ENCODE results near the gene MMEL1.
"Not testable (repeated sequence)": the region's sequence is repeated elsewhere in the genome, so short reads cannot be mapped to it uniquely, and the experiment has no call there.

MMEL1 gene

GRCh38 chr1:2574350-2574749, 58.5 kb downstream of the MMEL1 start:
- H3K27me3 Mint-ChIP-seq, result no peaks in the 10 kb centered on the region
- no peak overlapping the region for H3K27ac Mint-ChIP-seq
- peaks cover 11% of the 10 kb centered on the region for H3K36me3 Mint-ChIP-seq (ENCODE audit: low read depth)
- DNase-seq (no peak), ATAC-seq (no peak)
- H3K4me3 Mint-ChIP-seq, result no peak overlapping the region
- H3K9me3 Mint-ChIP-seq, result peaks cover 20% of the 10 kb centered on the region
- H3K4me1 Mint-ChIP-seq, result peaks cover 48% of the 10 kb centered on the region

DNA sequence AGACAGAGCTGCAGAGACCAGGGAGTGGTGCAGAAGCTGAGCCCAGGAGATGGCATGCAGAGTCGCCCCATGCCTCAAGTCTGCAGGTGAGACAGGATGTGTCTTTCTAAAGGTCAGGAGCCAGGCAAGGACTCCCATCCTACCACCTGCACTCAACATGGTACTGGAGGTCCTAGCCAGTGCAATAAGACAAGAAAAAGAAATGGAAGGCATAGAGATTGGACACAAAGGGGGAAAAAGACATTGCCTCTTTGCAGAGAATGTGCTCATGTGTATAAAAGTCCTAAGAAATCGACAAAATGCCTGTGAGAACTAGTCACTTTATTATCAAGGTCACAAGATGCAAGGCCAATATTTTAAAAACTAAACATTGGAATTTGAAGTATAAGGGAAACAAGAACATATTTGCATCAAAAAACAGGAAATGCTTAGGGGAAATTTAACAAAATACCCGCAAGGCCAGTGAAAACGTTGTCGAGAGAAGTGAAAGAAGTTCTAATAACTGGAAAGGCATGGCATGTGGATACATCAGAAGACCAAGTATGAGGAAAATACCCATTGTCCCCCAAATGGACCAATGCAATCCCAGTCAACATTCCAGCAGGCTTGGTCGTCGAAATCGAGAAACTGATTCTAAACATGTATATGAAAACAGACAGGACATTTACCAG, 59.4 kb downstream of the MMEL1 start:
- DNase-seq, result no peak
- H3K4me3 Mint-ChIP-seq, result no peak overlapping the region
- peaks cover 40% of the 10 kb centered on the region for H3K4me1 Mint-ChIP-seq
- no peak for ATAC-seq
- no peak overlapping the region for H3K27ac Mint-ChIP-seq
- H3K27me3 Mint-ChIP-seq, result no peaks in the 10 kb centered on the region
- peaks cover 9% of the 10 kb centered on the region for H3K36me3 Mint-ChIP-seq (ENCODE audit: low read depth)
- H3K9me3 Mint-ChIP-seq, result peaks cover 20% of the 10 kb centered on the region

DNA sequence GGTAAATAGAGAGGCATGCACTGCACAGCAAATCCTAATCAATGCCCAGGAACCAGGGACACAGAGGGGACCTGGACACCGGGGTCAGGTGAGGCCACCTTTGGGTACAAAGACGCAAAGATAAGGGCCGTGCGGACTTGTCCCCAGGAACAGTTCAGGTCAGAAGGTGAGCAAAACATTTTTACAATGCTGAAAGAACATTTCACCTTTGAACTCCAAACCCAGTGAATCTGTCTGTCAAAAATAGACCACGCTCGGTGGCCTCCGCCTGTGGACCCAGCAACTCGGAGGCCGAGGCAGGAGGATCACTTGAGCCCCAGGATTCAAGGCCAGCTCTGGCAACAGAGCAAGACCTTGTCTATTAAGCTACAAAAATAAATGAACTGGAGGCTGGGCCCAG, 61.5 kb downstream of the MMEL1 start:
- Mint-ChIP-seq H3K36me3 (ENCODE audit: low read depth) (peaks cover 9% of the 10 kb centered on the region), H3K27me3 (no peaks in the 10 kb centered on the region), H3K27ac (no peak overlapping the region), H3K4me3 (no peak overlapping the region), H3K9me3 (peaks cover 20% of the 10 kb centered on the region), H3K4me1 (peaks cover 22% of the 10 kb centered on the region)
- no peak for DNase-seq
- no peak for ATAC-seq

- H3K4me1 Mint-ChIP-seq, result peaks cover 17% of the 10 kb centered on the region
- ATAC-seq, result no peak
- peaks cover 9% of the 10 kb centered on the region for H3K36me3 Mint-ChIP-seq (ENCODE audit: low read depth)
- no peak for DNase-seq
- H3K4me3 Mint-ChIP-seq, result no peak overlapping the region
- H3K27me3 Mint-ChIP-seq, result no peaks in the 10 kb centered on the region
- H3K27ac Mint-ChIP-seq, result no peak overlapping the region
- peaks cover 20% of the 10 kb centered on the region for H3K9me3 Mint-ChIP-seq
Measured at GRCh38 chr1:2570332-2570731, 62.5 kb downstream of the MMEL1 start.

DNA sequence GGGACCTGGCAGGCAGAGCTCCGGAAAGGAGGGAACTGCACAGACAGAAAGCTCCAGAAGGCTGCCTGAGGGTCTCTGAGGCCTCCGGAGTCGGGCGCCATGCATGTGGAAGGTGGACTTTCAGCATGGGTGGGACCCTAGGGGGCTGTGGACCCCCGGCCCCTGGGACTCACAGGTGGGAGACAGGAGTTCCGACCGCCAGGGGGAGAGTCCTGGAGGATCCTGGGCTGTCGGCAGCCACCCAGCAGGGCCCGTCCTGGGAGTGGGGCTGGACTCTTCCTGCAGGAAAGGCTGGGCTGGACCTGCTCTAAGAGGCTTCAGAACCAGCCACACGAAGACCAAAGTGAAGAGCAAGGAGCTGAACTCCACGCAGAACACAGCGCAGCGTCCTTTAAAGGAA, 63.1 kb downstream of the MMEL1 start:
- H3K36me3 Mint-ChIP-seq (ENCODE audit: low read depth); H3K4me3 Mint-ChIP-seq; ATAC-seq; DNase-seq; H3K27ac Mint-ChIP-seq; H3K27me3 Mint-ChIP-seq: not testable (repeated sequence)
- peaks cover 17% of the 10 kb centered on the region for H3K4me1 Mint-ChIP-seq
- peaks cover 20% of the 10 kb centered on the region for H3K9me3 Mint-ChIP-seq

DNA sequence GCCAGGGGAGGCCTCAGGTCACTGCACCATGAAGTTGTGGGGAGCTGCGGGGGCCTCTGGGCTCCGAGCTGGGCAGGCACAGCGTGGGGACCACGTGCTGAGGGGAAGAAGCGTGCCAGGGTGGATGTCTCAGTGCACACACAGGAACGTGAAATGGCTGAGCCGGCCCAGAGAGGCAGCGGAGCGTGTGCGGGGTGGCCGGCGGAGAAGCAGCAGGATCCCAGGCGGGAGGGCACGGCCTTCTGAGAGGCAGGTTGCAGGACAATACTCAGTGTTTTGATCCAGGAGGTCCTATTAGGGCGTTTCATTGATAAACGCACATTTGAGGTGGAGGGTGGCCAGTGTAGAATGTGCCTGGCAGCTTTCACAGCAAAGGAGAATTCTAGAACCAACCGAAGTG, 63.8 kb downstream of the MMEL1 start:
- no peak for ATAC-seq
- peaks cover 13% of the 10 kb centered on the region for H3K4me1 Mint-ChIP-seq
- H3K27me3 Mint-ChIP-seq, result no peaks in the 10 kb centered on the region
- H3K27ac Mint-ChIP-seq, result no peak overlapping the region
- no peak overlapping the region for H3K4me3 Mint-ChIP-seq
- peaks cover 17% of the 10 kb centered on the region for H3K9me3 Mint-ChIP-seq
- H3K36me3 Mint-ChIP-seq (ENCODE audit: low read depth), result peaks cover 6% of the 10 kb centered on the region
- no peak for DNase-seq

- H3K27me3 Mint-ChIP-seq; H3K9me3 Mint-ChIP-seq; H3K27ac Mint-ChIP-seq; ATAC-seq; H3K36me3 Mint-ChIP-seq (ENCODE audit: low read depth); H3K4me3 Mint-ChIP-seq; DNase-seq; H3K4me1 Mint-ChIP-seq: not testable (repeated sequence)
Measured at GRCh38 chr1:2568187-2568816, 64.5 kb downstream of the MMEL1 start.

DNA sequence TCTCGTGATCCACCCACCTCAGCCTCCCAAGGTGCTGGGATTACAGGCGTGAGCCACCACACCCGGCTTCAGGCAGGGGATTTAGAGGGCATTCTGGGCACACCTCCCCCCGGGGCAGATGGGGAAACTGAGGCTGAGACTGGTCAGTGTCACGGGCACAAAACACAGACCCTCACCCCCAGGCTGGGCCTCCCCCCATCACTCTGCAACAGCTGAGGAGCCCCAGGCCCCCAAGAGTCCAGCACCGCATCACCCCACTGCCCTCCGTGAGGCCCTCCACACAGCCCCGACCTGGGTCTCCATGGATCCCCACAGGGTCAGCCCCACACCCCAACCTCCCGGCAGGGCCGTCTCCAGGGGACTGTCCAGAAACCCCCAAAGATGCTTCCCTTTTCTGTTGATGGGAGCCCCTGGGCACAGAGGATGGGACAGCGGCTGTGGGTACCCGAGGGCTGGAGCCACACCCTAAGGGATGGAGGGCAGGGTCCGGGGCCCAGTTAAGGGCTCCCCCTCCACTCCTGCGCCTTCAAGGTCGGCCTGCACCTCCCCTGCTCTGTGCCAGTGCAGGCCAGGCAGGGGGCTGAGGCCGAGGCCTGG, 65.6 kb downstream of the MMEL1 start:
- ATAC-seq (no peak), DNase-seq (no peak)
- no peak overlapping the region for H3K4me3 Mint-ChIP-seq
- no peaks in the 10 kb centered on the region for H3K9me3 Mint-ChIP-seq
- no peak overlapping the region for H3K27ac Mint-ChIP-seq
- H3K36me3 Mint-ChIP-seq (ENCODE audit: low read depth), result no peaks in the 10 kb centered on the region
- no peaks in the 10 kb centered on the region for H3K27me3 Mint-ChIP-seq
- H3K4me1 Mint-ChIP-seq, result no peaks in the 10 kb centered on the region

DNA sequence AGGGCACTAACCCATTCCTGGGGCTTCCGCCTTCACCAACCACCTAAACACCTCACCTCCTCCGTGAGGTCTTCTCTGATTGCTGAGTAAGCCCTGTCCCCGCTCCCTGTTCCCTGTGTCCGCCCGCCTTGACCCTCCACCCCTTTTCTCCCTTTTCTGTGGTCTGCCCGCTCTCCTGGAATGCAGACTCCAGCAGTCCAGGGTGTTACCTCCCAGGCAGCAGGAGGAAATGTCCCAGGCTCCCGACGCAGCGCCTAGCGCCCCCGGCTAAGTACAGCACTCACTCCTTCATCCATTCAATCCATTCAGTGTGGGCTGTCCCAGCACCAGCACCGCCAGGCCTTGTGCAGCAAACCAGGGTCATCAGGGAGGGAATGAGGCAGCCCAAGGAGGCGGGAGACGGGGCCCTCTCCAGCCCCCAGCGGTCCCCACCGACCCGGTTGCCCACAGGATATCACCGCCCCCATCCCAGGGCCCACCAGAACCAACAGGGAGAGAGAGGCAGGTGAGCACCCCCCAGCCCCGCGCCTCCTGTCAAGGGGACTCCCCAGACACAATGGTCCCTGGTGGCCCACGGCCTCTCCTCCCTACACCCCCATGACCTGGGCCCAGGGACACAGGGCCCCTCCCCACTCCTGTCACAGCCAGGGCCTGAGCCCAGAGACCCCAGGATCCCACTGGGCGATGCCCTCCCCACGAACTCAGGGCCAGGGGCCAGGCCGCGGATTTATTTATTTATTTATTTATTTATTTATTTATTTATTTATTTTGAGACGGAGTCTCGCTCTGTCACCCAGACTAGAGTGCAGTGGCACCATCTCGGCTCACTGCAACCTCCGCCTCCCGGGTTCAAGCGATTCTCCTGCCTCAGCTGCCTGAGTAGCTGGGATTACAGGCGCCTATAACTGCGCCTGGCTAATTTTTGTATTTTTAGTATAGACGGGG, 66.4 kb downstream of the MMEL1 start:
- ATAC-seq (no peak), DNase-seq (no peak)
- Mint-ChIP-seq H3K27me3 (no peaks in the 10 kb centered on the region), H3K9me3 (no peaks in the 10 kb centered on the region), H3K4me3 (no peak overlapping the region), H3K36me3 (ENCODE audit: low read depth) (no peaks in the 10 kb centered on the region), H3K4me1 (peaks cover under 1% of the 10 kb centered on the region), H3K27ac (no peak overlapping the region)

DNA sequence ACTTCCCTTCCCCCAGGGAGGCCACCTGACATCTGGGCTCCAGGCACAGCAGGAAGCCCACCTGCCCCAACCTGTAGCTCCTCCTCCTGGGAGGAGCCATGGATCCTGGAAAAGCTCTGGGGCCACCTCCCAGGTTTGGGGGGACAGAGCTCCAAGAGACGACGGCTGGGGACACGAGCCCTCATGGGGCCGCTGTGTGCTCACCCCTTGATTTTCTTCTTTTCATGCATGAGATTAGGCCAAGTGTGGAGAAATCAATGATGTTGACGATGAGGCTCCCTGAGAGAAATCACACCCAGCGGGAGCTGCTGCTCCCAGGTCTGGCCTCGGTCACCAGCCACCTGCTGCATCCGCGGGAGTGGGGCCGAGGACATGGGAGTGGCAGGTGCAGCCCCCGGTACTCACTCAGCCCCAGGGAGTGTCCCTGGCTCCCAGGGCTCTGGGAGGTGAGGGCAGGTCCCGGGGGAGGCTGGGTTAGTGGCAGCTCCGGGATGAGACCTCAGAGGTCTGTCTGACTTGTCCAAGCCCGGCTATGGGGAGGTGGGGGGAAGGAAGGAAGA, 67.9 kb downstream of the MMEL1 start:
- H3K27me3 Mint-ChIP-seq, result no peaks in the 10 kb centered on the region
- no peak for ATAC-seq
- H3K36me3 Mint-ChIP-seq (ENCODE audit: low read depth), result no peaks in the 10 kb centered on the region
- DNase-seq, result no peak
- no peak overlapping the region for H3K4me3 Mint-ChIP-seq
- peak overlapping the region; percentile 19 for H3K27ac Mint-ChIP-seq
- peaks cover 3% of the 10 kb centered on the region for H3K4me1 Mint-ChIP-seq
- no peaks in the 10 kb centered on the region for H3K9me3 Mint-ChIP-seq

DNA sequence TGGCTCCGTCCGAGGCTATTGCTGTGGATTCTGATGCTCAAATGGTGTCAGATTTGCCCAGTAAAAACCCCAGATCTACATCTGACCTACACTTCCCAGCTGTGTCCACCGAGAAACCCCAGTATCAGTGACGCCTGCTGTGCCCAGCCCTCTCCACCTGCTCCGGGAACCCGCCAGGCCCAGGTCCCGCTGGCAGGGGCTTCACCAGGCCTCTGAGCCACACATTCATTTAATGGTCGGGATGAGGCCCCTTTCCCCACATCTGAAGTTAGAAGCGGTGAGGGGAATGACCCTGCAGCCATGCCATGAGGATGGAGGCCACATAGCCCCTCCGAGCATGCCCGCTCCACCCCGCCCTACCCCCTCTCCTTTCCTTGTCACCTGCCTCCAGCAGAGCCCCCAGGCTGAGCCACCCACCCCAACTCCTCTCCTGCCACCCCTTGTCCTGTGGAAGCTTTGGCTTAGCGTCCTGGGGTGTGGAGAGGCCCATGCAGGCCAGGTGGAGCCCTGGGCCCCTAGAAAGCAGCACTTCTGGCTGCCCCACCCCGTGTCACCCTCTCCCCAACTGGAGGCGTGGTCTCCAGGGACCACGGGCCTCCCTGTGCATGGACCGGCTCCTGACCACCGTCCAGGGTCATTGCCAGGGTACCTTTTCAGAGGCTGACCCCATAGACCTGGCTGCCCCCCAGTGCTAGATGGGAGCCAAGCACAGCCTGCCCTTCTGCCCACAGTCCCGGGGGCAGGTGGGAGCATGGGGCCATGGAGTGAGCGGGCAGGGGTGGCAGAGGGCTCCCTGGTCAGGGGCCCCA, 68.6 kb downstream of the MMEL1 start:
- Mint-ChIP-seq H3K27me3 (no peaks in the 10 kb centered on the region), H3K27ac (no peak overlapping the region), H3K9me3 (no peaks in the 10 kb centered on the region), H3K4me1 (peaks cover 6% of the 10 kb centered on the region), H3K36me3 (ENCODE audit: low read depth) (no peaks in the 10 kb centered on the region), H3K4me3 (no peak overlapping the region)
- DNase-seq (no peak), ATAC-seq (no peak)

GRCh38 chr1:2563205-2563604, 69.6 kb downstream of the MMEL1 start:
- Mint-ChIP-seq H3K27ac (no peak overlapping the region), H3K36me3 (ENCODE audit: low read depth) (no peaks in the 10 kb centered on the region), H3K9me3 (no peaks in the 10 kb centered on the region), H3K4me1 (peaks cover 10% of the 10 kb centered on the region), H3K27me3 (no peaks in the 10 kb centered on the region), H3K4me3 (no peak overlapping the region)
- ATAC-seq (no peak), DNase-seq (no peak)

DNA sequence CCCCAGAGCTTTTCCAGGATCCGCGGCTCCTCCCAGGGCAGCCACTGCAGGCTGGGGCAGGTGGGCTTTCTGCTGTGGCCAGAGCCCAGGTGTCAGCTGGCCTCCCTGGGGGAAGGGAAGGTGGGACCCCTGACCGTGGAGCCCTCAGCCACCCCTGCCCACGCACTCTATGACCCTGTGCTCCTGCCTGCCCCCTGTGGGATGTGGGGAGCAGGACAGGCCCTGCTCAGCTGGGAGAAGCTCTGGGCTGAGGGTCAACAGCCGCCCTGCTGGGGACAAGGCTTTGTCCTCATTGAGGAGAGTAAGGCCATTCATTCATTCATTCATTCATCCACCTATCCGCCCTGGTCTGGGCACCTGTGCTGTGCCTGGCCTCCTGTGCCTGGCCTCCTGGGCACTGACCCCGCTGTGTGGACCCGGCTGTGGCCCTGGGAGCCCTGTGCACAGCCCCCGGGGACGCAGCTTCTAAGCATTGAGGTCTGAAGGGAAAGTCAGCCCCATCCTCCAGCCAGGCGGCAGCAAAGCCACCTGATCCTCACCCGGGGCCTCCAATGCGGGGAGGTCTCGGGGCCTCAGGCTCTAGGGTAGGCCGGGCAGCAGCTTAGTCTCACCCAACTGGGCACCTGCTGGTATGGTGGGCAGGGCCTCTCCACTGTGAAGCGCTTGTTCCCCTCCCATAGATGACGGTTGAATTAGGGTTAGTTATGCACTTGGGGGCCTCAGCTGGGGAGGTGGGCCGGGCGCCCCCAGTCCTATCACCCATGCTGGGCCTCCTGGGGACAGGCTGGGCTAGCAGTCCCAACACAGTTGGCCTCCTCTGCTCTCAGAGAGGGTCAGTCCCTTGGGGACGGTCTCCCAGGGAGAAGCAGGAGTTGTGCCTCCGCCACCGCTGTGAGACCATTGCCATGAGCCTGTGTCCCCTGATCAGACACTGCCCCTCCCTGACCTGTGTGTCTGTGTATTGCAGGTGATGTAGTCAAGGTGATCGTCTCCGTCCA, 70.6 kb downstream of the MMEL1 start:
- H3K4me1 Mint-ChIP-seq, result peaks cover 17% of the 10 kb centered on the region
- H3K9me3 Mint-ChIP-seq, result no peaks in the 10 kb centered on the region
- no peak overlapping the region for H3K4me3 Mint-ChIP-seq
- H3K36me3 Mint-ChIP-seq (ENCODE audit: low read depth), result no peaks in the 10 kb centered on the region
- no peaks in the 10 kb centered on the region for H3K27me3 Mint-ChIP-seq
- DNase-seq (peak; percentile 46), ATAC-seq (peak; percentile 26)
- no peak overlapping the region for H3K27ac Mint-ChIP-seq

All from activated naive CD8-positive, alpha-beta T cell treated with anti-CD3 and anti-CD28 coated beads, Interleukin-2, amount 50 U/mL, for 24 hours (primary cell).